ENCODE measurements around the gene CD200R1.

- TF ChIP-seq CTCF (IDR thresholded peaks at IDR 0.05), result no peak
- TF ChIP-seq POLR2A (IDR thresholded peaks at IDR 0.05), result no peak
Observed at GRCh38 chr3:112995800-112996199, 20.9 kb upstream of the CD200R1 start.
